Activated CD4-positive, CD25-positive, alpha-beta regulatory T cell (primary cell): ENCODE data around the gene LPO.
A peak's percentile ranks its signal among the peaks of the same experiment; 100 is the strongest.

Experiments
- DNase-seq, 4 experiments: peaks; one replicate each; lab custom pipeline; 2025; lab: John Stamatoyannopoulos, UW

The LPO gene

DNA sequence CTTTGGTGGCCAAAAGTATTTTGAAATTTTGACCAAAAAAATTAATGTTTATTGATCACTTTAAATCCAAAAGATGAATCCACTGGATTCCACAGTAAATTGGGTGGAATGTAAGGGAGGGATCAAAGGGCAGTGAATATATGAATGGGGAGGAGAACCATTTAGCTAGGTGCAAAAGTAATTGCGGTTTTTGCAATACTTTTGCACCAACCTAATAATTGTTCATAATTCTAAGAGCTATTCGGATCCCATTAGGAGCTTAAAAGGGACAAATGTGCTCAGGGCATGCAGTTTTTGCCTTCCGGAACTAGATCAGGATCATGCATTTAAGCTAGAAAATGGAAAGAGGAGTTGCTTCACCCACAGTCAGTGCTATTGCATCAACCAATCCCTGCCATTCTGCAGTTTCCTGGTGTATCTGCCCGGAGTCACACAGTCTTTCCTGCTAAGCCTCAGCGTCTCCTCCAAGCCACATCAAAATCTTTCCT, at the start of gene LPO:
Gene LPO, plus strand, starts transcription at position 438 of the 488 bp plus-strand sequence. CDS start 4,396 bp downstream, outside the sequence.
- no peak for DNase-seq

DNA sequence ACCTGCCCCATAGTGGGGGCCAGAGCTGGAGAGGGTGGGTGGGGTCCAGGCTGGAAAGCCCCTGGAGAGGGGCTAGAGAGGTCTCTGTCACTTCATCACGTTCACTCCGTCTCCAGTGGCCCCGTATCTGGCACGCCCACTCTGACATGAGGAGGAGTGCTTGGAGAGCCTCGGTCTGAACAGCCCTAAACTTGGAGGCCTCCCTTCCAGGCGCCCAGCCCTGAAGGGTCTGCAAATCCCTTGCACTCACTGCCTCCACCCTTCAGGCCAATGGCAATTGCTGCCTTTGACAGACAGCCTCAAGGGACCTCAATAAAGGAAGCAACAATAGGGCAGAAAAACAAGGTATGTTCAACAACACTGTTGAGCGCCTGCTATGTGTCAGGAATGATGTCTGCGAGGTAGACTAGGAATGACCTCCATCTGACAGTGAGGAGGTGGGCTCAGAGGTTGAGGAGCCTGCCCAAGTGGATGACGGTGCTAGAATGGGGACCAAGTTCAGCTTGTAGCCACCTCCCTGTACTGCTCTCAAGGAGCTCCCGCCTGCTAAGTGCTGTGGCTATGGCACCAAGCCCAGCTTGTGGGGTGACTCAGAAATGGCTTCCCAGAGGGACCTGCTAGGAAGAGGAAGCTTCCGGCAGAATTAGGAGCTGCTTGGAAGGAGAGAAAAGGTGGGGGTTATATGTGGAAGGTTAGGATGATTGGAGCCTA, 48.8 kb upstream of the LPO start:
- no peak for DNase-seq

DNA sequence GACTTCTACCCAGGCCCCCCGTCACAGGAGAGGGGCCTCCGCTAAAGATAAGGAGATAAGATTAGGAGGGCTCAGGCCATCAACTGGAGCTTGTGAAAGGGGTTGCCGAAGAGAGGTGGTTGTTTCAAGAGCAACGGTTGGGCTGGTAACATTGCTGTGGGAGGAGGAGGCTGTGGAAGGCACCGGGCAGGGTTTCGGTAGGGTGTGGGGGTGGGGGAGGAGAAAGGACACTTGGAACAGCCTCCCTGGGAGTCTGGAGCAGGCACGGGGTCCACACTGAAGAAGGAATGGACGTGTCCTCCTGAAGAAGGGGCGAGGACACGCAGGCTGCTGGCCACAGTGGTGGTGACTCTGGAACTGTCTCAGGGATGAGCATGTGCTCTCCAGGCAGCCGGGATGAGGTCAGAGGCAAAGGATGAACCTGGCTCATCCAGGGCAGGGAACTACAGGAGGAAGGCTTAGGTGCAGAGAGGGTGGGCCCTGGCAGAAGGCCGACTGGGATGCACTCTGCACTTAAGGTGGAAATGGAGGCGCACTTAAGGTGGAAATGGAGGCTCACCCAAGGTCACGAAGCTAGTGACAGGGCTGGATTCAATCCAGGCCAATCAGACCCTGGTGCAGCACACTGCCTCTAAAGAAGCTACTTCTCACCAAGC, 47.0 kb upstream of the LPO start:
- DNase-seq, result no peak

DNA sequence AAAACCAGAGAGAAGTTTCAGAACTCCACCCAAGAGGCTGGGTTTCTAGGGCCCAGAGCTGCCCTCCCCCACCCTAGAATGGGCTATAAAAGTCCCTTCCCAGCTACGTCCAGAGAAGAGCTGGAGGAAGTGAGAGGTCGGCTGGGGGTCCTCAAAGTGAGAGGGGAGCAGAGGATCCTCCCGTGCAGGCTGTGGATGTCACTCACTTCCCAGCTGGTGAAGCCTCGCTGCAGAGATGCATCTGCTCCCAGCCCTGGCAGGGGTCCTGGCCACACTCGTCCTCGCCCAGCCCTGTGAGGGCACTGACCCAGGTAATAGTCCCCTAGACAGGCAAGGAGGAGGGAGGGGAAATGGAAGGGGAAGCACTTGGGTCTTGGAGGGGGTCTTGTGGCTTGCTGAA, 45.8 kb upstream of the LPO start, which contains the start of gene EPX:
Gene EPX, plus strand, starts transcription at position 115 of the 400 bp plus-strand sequence. Its CDS starts 121 bp downstream, at position 236.
- DNase-seq, result no peak

DNA sequence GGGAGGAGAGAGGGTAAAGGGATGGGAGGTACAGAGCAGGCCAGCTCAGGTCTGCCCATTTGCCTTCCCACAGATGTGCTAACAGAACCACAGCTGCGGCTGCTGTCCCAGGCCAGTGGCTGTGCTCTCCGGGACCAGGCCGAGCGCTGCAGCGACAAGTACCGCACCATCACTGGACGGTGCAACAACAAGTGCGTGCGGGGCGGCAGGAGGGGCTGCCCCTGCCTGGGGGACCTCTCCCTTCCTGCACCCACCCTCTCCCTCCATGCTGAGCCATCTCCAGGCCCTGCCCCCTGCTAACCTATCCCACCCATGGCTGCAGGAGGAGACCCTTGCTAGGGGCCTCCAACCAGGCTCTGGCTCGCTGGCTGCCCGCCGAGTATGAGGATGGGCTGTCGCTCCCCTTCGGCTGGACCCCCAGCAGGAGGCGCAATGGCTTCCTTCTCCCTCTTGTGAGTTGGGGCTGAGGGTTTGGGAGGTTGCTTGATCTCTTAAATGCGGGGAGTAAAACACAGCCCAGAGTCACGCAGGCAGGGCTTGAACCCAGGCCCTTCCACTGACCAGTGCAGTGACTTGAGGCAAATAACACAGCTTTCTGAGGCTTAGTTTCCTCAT, 44.6 kb upstream of the LPO start:
- no peak for DNase-seq

DNA sequence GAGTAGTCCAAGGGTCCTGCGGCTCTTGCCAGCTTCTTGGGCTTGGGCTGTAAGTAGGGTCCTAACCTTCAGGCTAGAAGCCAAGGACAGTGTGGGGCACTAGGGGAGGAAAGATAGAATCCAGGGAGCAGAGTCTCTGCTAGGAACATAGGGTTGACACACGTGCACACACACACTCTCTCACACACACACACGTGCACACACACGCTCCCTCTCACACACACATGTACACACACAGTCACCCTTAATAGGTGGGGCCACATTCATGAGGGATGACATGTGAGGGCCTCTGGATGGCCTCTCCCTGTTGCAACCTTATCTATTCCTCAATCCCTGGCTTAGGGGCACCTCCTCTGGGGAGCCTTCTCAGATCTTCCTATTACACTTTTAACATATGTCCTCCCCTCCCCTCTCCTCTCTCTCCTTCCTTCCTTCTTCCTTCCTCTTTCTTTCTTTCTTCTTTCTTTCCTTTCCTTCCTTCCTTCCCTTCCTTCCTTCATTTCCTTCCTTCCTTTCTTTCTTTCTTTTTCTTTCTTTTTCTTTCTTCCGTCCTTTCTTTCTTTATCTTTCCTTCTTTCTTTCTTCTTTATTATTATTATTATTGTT, 42.8 kb upstream of the LPO start:
- no peak for DNase-seq

DNA sequence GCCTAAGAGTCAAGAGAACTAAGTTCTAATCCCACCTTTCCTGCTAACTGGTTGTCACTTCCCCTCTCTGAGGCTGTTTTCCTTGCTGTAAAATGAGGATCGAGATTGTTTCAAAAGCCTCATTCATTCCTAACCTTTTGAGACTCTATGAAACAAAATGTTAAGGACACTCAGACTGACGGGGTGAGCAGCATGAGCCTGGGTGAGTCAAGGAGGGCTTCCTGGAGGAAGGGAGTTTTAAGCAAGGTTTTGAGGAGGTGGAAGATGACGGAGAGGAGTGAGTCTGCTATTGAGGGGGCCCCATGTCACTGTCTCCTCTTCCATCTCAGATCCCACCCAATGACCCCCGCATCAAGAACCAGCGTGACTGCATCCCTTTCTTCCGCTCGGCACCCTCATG, 41.8 kb upstream of the LPO start:
- no peak for DNase-seq

DNA sequence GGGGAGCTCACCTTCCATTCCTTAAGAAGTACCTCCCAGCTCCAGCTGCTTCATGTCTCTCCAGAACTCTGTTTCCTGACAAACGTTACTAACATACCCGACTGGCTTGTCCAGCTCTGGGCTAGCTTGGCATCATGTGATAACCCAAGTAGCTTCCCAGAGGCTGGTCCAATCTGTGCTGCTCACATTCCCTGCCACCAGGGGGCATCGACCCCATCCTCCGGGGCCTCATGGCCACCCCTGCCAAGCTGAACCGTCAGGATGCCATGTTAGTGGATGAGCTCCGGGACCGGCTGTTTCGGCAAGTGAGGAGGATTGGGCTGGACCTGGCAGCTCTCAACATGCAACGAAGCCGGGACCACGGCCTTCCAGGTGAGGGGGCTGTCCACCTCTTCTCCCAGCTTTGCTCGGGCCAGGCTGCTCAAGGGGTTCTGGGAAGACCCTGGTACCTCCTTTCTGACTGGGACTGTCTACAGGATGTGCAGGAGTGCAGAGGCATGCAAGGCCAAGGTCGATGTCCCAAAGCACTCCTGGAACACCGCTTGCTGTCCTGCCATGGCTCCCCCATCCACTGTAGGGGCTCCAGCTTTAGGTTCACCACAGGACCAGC, 38.3 kb upstream of the LPO start:
- peak; percentile 17 to 33 (median 22) for DNase-seq

DNA sequence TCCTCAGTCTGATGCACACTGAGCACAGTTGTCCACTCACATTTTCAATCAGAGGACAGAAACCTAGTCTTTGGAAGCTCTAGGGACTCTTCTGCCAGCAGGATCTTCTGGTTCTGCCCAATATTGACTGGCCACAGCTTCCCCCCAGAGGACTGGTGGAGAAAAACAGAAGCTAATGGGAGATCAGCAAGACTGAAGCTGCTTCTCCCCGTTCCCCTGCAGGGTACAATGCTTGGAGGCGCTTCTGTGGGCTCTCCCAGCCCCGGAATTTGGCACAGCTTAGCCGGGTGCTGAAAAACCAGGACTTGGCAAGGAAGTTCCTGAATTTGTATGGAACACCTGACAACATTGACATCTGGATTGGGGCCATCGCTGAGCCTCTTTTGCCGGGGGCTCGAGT, 35.5 kb upstream of the LPO start:
- DNase-seq, result no peak

DNA sequence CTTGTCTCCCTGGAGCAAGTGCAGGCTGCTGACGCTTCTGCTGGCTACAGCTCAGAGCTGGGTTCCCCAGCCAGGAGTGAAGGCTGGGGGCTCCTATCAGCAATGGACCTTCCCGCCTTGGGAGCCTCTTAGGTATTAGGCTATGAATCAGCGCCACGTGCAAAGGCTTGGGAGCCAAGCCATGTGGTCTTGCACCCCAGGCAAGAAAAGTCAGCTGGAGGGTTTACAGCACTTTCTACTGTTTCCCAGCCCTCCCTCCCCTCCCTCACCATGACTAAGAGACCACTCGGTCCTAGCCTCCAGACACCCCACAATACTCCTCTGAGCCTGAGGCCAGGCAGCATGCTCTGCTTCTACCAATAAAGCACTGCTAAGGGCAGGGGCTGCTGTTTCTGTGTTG, 33.6 kb upstream of the LPO start:
- DNase-seq, result no peak

DNA sequence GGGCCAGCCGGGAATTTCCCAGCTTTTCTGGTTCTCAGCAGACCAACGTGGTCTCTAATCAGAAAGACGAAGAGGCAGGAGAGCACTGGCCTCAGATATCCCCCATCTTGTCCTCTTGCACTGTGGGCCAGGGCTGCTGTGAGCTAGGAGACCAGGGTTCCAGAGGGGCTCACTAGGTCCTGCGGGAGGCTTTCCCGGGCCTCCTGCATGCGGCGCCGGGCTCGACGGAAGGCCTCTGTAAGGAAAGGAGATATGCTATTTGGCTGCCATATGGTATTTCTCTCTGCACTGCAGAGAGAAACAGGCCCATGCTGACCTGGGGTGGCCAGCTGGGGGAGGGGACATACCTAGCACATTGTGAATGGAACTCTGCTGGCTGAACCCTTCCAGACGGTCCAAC, 32.4 kb upstream of the LPO start:
- DNase-seq, result no peak

DNA sequence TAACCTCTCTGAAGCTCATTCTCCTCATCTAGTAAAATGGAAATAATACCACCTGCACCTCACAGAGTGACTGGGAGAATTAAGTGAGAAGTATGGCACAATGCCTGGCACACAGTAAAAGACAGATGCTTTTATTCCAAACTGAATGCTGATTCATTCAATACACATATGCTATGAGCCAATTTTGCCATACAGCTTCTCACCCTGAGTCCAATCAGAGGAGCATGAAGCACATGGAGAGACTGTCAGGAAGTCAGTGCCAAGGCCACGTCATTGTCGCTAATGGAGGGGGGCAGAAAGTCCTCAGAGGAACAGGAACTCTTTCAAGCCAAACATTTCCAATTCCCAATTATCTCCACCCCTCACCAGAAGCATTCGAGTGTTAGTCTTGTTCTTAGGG, 30.9 kb upstream of the LPO start:
- DNase-seq, result no peak

DNA sequence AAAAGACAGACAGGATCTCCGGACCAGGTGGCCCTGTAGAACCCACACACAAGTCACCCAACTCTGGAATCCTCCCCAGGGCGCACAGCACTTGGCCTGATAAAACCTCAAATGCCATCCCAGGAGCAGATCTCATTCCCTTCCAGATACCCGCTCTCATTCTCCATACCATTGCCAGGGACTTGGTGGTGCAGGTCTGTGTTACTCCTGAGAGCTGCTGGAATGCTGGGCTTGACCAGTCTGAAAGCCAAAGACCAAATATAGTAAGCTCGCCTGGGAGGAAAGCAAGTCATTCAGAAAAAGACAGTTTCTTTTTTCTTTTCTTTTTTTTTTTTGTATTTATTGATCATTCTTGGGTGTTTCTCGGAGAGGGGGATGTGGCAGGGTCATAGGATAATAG, 30.0 kb upstream of the LPO start:
- DNase-seq, result no peak

DNA sequence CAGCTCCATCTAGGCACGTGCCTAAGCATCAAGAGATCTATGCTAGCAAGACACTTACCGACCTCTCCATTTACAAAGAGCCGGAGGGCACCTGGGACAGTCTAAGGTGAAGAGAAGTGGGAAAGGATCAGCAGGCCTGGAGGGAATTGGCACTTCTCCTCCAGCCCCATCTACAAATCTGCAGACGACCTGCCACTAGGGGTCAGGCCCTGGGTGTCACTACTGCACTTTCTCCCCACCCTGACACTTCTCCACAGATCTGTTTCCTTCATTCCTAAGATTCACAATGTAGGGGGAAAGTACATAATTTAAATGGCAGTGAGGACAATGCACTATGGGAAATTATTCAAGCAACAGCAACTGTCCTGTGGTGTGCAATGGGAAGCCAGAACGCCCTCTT, 27.5 kb upstream of the LPO start:
- DNase-seq, result no peak

DNA sequence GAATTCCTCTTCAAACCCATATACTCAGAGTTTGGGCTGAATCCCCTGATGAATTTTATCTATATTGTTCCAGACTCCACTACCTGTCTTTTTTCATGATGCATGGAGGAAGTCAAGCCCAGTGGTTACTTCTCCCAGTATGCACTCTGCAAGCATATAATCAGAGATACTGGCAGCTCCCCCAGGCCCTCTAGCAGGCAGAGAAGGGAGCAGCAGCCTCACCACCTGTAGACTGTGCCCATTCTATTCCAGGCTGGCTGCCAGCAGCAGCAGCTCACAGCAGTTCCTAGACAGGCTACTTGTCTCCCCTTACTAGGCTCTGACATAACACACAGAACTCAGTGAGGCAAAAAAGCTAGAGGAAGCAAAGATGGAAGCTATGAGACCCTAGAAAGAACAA, 22.7 kb upstream of the LPO start:
- DNase-seq, result no peak

DNA sequence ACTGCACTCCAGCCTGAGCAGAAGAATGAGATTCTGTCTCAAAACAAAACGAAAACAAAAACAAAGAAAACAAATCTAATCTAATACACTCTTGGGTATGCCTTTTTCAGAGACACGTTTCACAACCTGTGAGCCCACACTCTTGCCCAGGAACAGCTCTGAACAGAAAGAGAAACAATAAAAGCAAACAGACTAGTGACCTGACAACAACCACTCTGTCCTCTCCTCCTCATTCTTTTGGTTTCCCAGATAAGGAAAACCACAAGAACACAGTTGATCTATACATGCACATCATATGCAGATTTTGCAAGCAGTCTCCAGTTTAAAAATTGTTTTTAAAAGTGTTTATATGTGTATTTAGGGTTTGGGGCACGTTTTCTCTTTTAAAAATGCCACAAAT, 20.6 kb upstream of the LPO start:
- DNase-seq, result no peak

DNA sequence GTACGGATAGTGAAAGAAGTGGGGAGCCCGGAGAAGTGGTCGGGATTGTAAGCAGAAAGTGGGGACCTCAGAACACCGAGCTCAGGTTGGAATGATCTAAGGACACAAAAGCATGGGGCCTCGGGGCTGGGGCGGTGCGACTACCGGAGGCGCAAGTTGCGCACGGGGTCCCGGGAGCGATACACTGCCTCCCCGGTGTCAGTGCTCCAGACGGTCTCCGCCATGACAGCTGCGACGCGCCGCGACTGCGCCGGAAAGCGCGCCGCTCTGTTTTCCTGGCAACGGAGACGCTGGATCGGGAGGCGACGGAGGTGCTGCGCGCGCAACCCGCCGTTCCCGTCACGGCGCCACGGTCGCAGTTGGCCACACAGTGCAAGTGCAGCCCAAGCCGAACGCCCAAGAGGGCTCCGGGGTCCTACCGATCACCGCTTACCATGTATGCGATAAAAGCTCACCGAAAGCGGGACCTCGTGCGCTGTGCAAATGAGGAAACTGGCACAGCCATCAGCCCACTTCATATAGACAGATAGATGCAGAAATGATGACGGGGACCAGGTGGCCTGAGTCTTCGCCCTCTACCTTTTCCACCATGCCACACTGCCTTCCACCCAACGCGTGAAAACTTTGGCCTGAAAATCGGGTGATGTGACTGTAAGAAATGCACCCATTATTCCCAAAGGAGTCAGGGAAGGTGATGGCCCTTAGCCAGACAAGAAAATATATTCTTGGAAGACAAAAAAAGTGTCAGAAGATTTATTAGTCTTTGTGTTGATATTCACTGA, 19.2 kb upstream of the LPO start, which contains the start of gene MKS1:
Gene MKS1, minus strand, starts transcription at position 249 of the 782 bp plus-strand sequence. Its CDS starts 25 bp downstream, at position 224.
- DNase-seq, result peak; percentile 88 to 93 (median 92)

DNA sequence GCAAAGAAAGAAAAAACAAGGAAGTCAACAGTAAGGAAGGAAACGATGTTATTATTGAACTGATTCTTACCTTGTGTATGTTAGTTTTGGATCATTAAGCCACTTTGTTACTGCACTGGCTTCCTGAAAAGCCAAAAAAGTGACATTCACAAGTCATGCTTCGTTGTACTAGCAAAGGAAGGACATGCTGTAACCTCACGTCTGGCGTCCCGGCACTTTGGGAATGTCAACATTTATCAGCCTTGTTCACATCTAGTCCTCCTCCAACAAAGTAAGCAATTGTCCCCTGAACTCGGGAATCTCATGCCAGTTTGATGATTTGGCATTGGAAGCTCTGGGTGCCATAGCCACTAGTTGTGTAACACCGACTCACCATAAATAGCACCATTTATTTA, 18.6 kb upstream of the LPO start:
- no peak for DNase-seq

DNA sequence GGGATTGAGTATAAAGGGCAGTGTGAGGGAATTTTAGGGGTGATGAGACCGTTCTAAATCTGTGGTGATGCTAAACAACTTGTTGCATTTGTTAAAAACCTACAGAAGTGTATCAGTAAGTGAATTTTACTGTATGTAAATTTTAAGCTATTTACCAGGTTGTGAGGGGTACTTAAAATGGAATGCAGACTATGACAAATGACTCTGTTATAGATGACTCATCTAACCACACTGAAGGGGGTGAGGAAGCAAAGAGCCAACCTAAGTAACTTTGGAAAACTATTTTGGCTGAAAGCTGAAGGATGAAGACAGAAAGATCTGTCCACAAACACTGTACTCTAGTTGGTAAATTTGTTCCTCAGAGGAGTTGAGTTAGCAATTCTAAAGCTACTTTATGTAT, 14.1 kb upstream of the LPO start:
- no peak for DNase-seq

DNA sequence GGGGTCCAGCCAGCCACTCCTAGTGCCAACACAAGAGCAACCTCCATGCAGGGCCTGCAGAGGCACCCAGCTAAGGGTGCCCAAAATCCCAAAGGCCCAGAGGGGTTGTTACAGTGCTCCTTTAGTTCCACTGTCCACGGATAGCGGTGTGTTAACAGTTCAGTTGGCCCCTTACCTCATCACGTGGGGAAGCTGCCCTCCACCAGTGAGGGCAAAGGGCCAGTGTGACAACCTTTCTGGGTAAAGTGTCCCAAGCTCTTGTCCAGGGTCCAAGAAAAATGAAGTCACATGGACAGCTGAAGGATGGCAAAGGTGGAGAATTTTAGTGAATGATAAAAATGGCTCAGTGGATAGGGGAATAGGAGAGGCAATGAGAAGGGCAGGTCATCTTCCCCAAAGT, 10.7 kb upstream of the LPO start:
- no peak for DNase-seq

DNA sequence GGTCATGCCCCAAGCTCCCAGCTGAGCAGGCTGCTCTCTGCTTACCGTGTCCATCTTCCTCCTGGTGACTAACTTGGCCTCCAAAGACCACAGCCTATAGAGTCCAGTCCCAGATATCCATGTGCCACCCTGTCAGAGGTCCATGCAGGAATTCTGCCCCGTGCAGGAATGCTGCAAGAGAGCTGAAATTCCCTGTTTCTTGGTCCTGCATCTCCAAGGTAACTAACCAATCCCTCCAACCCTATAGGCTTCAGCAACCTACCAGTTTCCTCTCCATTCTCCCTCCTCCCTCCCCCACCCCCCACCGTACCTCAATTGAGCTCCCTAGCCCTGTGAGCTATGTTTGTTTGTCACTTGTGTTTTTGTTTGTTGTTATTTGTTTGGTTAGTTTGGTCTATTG, 9.7 kb upstream of the LPO start:
- DNase-seq, result no peak
